Amniotic stem cell (primary cell): ENCODE results near the gene ZC2HC1B.

Experiments used
- DNase-seq: peaks from one replicate; lab custom pipeline; 2025; lab: John Stamatoyannopoulos, UW

ZC2HC1B gene

DNA sequence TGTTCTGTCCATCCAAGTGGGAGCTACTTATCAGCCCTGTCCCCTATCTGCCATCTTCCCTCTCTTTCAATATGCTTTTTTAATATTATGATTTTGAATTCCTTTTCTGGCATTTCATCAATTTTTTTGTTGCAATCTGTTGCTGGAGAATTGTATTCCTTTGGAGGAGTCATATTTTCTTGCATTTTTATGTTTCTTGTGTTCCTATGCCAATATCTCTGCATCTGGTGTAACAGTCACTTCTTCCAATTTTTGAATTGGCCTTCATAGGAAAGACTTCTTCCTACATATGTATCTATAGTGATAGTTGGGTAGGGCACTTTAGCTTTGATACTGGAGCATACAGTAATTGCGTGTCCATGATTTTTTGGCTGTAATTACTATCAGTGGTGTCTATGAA is 70.1 kb downstream of the ZC2HC1B start:
- no peak for DNase-seq

GRCh38 chr6:143934867-143935266 is 70.6 kb downstream of the ZC2HC1B start:
- no peak for DNase-seq

DNA sequence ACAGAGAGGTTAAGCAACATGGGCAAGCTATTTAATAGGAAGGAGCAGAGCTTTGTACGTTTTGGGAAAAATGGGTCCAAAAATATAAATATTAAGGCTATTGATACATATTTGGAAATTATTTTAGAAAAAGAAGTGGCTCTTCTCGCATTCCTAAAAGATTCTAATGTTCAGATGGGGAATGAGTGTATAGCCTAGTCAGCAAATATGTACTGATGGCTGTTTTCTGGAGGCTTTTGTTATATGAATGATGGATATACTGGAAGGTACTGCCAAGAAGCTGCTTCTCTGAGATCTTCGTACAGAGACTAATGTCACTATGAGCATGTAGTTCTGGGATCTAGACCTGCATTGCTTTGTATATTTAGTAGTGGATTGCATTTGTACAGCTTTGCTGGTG is 72.1 kb downstream of the ZC2HC1B start:
- DNase-seq = no peak

DNA sequence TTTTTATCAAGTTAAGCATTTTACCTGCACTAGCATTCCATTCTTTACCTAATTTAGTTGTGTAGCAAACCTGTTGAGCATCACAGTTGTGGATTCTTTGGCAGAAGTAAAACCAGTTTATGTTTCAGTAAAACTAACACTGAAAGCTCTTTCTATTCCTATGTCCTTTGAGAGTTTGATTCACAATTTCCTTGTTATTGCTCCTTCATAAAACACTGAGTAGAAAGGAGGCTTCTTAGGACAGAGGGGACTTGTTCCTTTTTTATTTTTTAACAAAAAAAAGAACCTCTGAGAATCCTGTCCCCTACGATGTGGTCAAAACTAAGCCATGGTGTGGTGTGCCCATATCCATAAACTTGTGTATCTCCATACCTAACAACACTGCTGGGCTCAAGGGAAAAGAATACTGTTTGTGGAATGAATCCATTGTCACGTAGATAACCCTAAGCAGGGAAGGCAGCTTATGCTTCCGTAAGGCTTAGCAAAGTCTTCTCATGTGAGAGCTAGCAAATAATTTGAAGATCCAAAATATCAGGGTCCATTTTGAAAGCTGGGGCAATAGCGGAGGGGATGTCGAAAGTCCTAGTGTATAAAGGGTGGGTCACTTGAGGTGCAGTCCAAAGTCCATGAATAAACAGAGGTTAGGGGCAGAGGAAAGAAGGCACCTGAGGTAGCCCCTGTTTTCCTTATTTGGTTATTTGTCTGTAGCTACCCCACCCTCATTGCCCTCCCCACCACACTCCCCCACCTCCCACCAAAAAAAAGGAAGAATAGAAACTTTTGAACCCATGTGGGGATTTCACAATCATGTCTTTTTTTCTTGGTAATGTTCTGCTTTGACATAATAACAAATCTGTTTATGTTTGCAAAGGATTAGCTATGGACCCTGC is 72.7 kb downstream of the ZC2HC1B start:
- DNase-seq = no peak

- DNase-seq = no peak
Measured at GRCh38 chr6:143937668-143937970, 73.3 kb downstream of the ZC2HC1B start.

DNA sequence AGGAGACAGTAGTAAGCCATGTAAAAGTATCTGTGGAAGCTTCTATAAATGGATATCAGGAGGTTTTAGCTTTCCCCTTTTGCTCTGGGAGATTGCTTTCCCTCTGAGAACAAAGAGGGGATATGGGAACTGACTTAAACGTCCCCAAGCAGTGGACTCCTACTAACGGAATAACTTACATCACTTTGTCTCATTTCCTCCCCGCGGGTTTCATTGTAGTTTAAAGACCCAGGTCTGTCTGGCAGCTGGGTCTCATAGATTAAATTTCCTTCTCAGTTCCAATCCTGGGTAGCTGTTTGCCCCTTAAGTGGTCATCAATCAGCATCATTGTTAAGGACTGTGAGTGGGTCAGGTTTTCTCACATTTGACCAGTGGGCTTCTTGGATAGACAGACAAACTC is 75.1 kb downstream of the ZC2HC1B start:
- DNase-seq = no peak

DNA sequence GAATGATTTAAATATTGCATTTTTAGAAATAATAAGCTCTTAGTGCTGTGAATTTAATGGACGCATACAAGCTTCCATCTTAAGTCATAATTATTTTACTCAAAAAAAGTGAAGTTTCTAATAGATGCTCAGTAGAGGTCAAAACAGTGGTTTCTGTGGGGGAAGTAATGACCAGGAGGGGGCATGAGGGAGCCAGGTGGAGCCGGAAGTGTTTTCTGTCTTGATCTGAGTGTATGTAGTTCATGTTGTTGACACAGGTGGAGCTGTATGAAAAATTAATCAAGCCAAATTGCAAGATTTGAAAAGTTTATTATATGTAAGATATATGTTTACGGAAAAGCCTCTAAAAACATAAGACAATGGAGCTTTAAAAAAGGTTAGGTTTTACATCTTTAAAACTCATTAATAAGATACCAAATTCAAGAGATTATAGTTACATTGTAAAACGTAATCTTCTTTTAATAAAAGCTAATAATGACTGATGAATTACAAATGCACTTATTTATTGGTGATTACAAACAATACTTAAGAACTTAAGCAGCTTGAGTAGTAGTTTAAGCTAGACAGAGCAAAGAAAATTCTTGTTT is 75.8 kb downstream of the ZC2HC1B start:
- DNase-seq = no peak

DNA sequence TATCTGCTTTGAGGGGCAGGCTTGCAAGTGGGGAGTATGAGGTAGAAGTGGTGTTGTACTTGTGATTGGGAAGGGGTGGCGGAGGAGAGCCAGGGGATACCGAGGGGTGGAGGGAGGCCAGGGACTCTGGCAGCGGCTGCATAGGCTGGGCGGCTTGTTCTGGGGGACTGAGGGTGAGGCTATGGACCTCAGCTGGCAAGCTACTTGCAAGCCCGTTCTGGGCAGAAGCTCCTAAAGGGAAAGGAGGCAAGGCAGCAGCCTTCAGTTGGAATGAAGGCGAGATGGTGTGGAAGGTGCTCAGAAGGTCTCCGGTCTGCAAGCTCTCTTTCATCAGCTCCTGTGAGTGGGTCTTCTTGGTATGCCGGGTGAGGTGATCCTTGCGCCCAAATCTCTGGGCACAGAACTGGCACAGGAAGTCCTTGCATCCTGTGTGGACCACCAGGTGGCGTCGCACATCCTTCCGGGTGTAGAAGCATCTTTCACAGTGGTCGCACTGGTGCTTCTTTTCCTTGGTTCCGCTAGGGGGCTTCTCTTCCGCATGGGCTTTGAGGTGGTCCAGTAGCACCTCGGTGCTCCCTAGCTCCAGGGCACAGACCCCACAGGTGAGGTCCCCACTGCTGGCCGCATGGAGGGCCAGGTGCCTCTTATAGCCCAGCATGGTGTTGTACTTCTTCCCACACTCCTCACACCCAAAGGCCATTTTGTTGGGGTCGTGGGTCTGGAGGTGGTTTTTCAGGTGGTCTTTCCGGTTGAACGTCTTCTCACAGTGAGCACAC is 77.8 kb downstream of the ZC2HC1B start:
- no peak for DNase-seq

DNA sequence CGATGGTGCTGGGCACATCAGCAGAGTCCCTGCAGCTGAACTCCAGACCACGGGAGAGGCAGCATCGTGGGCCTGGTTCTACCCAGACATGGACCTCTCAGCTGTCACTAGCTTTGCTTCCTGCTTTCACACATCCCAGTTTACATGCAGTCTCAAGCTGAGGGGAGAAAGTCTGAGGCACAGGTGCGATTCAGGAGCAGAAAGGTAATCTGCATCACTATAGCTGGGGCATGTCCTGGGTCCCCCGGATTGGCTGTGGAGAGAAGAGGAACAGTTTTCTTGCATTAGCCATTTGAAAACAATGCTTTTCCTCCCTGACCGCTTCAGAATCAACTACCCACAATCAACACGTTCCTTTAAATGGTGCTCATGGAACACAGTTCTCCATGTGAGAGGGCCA is 83.9 kb downstream of the ZC2HC1B start:
- DNase-seq = no peak

GRCh38 chr6:143949535-143949934 is 85.3 kb downstream of the ZC2HC1B start:
- DNase-seq = no peak

DNA sequence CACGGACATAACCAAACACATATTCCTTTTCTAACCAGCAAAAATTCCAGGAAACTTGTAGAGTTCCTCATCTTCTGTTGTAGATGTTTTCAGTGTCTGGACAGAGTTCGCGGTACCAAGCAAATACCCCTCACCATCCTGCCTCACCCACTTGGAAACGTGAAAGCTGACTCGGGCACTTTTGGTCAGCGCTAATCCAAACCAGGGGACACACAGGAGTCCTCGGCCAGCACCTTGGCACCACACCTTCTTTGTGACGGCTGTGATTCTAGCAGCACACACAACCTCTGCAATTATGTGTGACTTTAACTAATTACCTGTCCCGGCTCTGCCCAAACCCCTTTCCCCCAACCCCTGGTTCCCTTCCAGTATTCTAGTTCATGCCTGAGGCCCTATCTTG is 85.7 kb downstream of the ZC2HC1B start:
- no peak for DNase-seq

DNA sequence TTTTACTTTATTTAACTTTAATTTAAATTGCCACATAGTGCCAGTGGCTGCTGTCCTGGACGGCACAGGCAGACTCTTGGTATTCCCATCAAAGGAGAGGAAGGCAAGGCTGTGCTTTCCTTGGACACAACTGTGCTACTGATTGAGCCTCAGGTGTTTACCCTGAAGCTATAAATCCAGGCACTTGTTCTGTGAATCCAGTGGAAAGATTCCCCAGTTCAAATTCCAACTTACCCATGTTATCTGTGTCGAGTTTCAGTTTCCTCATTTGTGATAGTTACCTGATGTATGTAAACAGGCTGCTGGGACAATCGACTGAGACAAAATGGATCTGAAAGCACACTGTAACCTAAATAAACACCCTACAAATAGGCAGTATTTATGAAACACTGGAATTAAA is 86.6 kb downstream of the ZC2HC1B start:
- DNase-seq = no peak

DNA sequence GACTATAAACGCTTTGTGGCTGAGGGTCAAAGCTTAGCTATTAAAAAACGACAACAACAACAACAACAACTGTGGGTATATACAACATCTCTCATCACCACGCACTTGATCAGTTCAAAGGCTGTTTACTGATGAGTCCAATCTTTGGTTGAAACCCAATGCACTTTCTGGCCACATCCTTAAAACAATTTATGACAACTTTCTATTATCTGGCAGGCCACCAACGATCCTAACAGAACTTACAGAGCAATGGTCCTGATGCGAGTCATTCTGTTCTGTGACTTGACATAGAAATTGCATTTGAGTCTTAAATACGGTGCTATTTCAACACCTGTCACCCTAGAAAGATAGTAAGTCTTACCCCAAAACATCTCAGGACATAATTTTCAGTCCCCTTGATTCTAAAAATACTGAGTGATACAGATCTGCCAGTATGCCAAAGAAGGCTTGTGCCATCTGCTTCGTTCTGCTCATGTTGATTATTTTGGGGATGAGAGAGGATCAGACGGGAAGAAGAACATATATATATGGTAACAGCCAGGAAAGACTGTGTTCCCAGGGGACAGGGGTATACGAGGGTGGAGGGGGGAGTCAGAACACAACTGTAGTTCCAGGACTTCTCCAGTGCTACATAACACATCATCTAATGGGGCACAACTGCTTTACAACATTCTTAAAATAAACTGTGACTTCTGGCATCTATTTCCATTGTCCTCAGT is 87.9 kb downstream of the ZC2HC1B start:
- no peak for DNase-seq

GRCh38 chr6:143952947-143953701 is 88.8 kb downstream of the ZC2HC1B start:
- DNase-seq = no peak

DNA sequence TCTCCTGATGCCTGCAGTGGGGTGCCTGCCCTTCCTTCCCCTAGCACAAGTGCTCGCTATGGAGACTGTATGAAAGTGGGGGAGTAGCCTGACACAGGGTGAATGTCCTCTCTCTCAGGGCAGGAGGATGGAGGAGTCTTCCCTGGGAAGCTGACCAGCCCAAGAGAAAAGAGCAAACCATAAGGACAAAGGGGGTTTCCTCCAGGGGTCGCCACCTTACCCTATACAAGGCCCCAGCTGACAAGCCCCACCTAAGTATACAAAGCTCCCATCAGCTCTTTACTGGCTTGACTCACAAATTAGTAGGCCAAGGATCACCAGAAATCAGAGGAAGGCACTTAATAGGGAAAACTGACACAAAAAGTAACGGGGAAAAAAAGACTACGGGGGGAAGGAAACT is 89.6 kb downstream of the ZC2HC1B start:
- DNase-seq = no peak

DNA sequence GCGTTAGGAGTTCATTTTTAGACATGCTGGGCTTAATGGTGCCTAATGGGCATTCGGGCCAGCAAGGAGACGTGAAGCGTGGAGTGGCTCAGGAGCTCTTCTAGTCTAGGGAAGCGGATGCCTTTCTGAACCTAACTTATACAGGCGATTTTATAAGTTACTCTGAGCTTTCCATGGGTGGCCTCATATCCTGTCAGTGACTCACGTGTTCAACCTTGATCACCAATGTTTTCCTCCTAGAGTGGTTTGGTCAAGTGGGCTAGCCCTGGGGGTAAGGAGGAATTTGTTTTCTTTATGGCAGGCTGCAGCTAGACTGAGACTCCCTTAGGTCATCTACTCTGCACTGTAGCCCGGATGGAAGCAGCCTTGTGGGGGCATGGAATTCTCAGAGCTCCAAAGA is 91.7 kb downstream of the ZC2HC1B start:
- no peak for DNase-seq

DNA sequence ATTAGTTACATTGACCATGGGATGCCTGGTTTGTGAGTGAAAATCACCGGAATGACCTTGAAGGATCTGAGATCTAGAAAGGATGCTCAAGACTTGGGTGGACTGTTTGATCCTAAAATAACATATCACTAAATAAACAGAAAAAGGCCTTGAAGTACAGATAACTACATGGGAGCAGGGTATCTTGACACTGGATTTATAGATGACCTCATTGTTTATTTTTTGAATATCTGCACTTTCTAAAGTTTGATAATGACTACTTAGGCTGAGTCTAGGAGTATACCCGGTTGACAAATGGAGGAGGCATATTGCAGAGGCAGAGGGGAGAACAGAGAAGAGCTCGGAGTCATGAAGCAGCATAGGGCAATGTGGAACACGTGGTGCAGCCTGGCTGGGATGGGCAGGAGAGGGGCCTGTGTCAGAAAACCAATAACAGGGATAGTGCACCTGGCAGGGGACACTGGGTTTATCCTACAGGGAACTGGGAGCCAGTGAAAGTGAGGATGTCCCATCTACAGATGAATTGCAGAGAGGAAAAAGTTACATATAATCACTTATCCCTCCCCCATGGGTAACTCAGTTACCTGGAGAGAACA is 93.5 kb downstream of the ZC2HC1B start:
- DNase-seq = no peak

GRCh38 chr6:143958839-143959399 is 94.6 kb downstream of the ZC2HC1B start:
- DNase-seq = no peak

- DNase-seq = no peak
Measured at GRCh38 chr6:143959927-143960326, 95.7 kb downstream of the ZC2HC1B start.

DNA sequence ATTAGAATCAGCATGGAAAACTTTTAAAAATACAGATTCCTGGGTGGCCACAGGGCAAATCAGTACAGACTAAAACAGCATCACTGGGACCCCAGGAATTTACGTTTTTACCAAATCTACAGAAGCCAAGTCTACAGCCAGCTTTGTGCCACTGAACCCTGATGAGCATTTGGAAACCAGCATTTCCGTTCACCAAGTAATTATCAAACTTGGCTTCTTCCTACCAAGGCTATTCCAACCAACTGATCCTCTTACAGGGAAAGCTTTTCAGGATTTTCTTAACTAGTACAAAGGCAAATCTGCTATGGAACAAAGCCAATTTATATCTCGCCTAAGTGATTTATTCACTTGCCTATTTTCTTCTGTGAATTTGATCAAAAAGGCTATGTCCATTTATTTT is 96.8 kb downstream of the ZC2HC1B start:
- DNase-seq = no peak
